GM19372 (cell line): Measurements from ENCODE around the gene COL4A4.
"Not testable (repeated sequence)": the region's sequence is repeated elsewhere in the genome, so short reads cannot be mapped to it uniquely, and the experiment has no call there.

Experiments used
- ATAC-seq: cut with Tn5 transposase; IDR thresholded peaks from one replicate; pipeline ENCODE4 v1.9.1; 2021; ENCODE audit warnings: mild to moderate bottlenecking, low read depth, moderate library complexity; ENCODE audit not compliant: unreplicated experiment

The COL4A4 gene

DNA sequence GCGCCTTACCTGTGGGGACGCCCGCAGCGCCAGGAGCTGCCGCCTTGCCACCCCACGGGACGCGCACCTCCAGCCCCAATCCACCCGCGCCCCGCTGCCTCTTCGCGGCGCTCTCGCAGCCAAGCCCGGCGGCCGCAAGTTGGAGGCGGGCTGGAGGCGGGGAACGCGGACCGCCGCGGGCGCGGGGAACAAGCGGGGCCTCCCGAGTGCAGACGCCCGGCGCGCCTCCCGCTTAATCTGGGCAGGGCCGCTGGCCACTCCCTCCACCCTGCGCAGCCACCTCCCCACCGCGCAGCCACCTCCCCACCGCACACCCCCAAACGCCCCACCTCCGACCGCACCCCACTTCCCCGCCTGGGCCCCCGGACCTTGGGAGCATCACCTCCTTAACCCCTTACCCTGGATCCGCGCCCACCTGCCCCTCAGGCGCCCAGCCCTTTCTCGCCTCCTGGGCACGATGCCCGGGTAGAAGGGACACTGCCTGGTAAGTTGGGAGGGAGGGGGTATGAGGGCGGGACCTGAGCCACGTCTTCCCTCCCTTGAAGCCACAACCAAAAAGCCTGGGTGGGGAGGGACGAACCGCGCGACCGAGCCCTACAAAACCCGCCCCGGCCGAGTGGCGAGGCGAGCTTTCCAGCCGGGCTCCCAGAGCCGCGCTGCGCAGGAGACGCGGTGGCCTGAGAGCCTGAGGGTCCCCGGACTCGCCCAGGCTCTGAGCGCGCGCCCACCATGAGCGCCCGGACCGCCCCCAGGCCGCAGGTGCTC lies at the start of gene COL4A4, which contains the start of gene COL4A3:
Gene COL4A4 (minus strand): TSS at position 208 of the 765 bp plus-strand sequence. CDS start 16,722 bp downstream, outside the sequence.
Gene COL4A3 (plus strand): TSS at position 627 of the 765 bp plus-strand sequence. CDS start 103 bp downstream, at position 730.
- peak; percentile 49 for ATAC-seq

GRCh38 chr2:227207573-227207972 lies 43.6 kb upstream of the COL4A4 start:
- ATAC-seq: no peak

DNA sequence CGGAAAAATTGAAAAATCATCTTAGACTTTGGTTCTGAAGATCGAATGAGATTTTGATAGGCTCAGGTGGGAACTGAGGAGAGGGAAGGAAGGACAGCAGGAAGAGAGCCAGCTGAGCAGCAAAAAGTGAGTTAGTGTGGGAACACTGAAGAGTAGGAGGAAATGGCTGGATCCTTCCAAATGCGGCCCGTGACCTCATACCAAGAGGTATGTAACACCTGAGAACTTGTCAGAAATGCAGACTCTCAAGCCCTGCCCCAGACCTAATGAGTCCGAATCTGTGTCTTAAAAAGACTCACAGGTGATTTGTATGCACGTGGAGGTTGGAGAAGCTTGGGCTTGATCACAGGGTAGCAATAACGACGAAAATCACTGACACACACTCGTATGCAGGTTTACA lies 42.4 kb upstream of the COL4A4 start:
- no peak for ATAC-seq

DNA sequence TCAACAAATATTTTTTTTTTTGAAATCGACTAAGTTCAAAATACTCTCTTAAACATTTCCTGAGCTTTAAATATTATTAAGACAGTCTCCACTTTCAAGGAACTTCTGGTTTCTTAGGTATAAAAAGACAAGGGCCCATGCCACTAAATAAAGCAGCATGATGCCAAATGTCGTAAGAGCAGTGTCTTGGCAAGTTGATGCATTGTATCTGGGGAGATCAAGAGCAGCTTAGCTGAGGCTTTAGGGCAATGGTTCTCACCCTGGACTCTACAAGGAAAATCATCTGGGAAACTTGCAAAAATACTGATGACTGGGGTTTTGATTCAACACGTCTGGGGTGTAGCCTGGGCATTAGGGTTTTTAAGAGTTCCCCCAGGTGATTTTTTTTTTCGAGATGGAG lies 41.7 kb upstream of the COL4A4 start:
- ATAC-seq: no peak

- ATAC-seq: no peak
These were observed 40.4 kb upstream of the COL4A4 start for GRCh38 chr2:227204452-227204851.

GRCh38 chr2:227201771-227202170 lies 37.8 kb upstream of the COL4A4 start:
- no peak for ATAC-seq

DNA sequence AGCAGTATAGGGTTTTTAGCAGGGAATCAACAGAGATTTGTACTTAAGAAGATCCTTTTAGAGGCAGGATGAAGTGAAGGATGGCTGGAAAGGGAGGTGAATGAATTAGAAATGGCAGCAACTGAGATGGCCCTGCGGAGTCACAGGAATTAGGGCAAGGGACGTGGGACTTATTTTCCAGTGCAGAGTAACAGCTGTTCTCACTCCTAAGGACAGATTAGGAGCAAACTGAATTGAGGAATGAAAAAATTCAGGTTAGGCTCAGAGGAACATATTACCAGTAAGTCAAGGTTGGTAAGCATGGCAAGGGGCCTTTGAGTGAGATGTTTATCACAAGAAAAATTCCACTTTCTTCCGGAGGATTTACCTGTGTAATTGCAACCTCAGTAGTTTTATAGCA lies 34.9 kb upstream of the COL4A4 start:
- ATAC-seq: no peak

DNA sequence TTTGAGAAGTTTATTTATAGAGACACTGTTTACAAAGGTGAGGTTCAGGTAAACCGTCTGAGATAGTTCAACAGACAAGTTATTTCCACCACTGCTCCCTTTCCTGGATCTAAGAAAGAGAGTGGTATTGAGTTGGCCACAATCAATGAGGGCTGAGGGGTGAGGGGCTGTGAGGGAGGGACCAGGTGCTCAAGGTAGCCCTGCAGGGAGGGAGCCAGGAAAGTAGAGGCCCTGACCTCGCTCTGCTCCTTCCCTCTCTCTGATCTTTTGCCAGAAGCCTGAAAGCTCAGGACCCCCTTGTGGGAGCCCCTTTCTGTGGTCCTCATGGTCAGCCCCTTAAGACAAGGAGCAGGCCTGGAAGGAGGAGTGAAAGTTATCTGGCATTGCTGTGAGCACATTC lies 30.2 kb upstream of the COL4A4 start:
- ATAC-seq: no peak

GRCh38 chr2:227192491-227192890 lies 28.5 kb upstream of the COL4A4 start:
- no peak for ATAC-seq

GRCh38 chr2:227191367-227191766 lies 27.4 kb upstream of the COL4A4 start:
- no peak for ATAC-seq

GRCh38 chr2:227188292-227188691 lies 24.3 kb upstream of the COL4A4 start:
- ATAC-seq: no peak

DNA sequence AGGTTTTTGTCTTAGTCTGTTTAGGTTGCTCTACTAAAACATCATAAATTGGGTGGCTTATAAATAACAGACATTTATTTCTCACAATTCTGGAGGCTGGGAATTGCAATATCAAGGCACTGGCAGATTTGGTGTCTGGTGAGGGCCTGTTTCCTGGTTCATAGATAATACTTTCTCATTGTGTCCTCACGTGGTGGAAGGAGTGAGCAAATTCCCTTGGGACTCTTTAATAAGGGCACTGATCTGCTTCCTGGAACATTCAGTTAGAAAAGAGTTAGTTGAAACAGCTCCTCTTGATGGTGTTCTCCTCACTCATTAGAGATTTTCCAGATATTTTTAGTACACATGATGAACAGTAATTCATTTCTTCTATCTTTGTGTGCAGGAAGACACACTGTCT lies 22.7 kb upstream of the COL4A4 start:
- no peak for ATAC-seq

- ATAC-seq: no peak
These were observed 21.7 kb upstream of the COL4A4 start for GRCh38 chr2:227185615-227186232.

- no peak for ATAC-seq
These were observed 19.8 kb upstream of the COL4A4 start for GRCh38 chr2:227183657-227184367.

DNA sequence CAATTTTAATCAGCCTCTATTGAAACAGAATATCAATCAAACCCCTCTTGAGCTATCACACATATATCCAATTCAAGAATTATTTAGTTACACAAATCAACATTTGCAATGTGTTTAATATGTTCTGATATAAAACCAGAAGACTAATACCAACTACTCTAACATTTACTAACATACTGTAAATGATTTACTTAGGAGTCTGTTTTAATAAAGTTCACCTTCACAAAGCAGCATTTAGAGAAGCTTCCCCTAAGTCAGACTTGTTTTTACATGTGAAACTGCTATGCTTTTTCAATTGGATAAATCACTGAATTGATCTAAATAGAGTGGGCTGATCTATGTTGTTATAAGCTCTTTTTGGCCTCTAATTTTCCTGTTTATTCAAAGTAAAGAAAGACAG lies 18.8 kb upstream of the COL4A4 start:
- ATAC-seq: no peak

GRCh38 chr2:227180770-227181169 lies 16.8 kb upstream of the COL4A4 start:
- no peak for ATAC-seq

GRCh38 chr2:227179988-227180685 lies 16.1 kb upstream of the COL4A4 start:
- no peak for ATAC-seq

- no peak for ATAC-seq
These were observed 13.8 kb upstream of the COL4A4 start for GRCh38 chr2:227177592-227178336.

- not testable (repeated sequence) for ATAC-seq
These were observed 7.8 kb upstream of the COL4A4 start for GRCh38 chr2:227171779-227172178.

GRCh38 chr2:227164763-227165291 lies 822 bp upstream of the COL4A4 start:
- peak; percentile 52 for ATAC-seq
